SK-N-SH (cell line): ENCODE measurements around the gene DYRK2. TPM values are rescaled to one million over a fixed set of nuclear protein-coding genes. Genes with fewer than 3 reads are reported as not detected.

Source experiments
- CTCF ChIA-PET: fragments of 300-600, 350-600 bp; formaldehyde crosslinking; extraction: SDS; loops from one replicate; lab custom pipeline; 2021; lab: Yijun Ruan, JAX
- POLR2A ChIA-PET: fragments of 350-600 bp; sonication (Branson Sonifier 250); formaldehyde crosslinking; extraction: SDS; loops from one replicate; lab custom pipeline; 2020; ENCODE audit warnings: antibody characterized with exemption, inconsistent platforms; lab: Yijun Ruan, JAX
- DNase-seq: peaks from one replicate; pipeline ENCODE4 v3.0.0; 2012
- H2AFZ ChIP-seq: fragments of 200-600 bp; sonication (generic); 2 replicates; pipeline ENCODE4 v1.8.1; 2016; ENCODE audit warnings: antibody characterized with exemption, mild to moderate bottlenecking, low read depth
- H3F3A ChIP-seq: fragments of 200-600 bp; sonication (generic); replicated peaks from 2 replicates; pipeline ENCODE3; 2016; ENCODE audit warnings: antibody characterized with exemption, mild to moderate bottlenecking; ENCODE audit not compliant: insufficient read depth
- H3K27ac ChIP-seq, 2 experiments: fragments of 200-500 bp in 1 of 2; fragments of 200-600 bp in 1 of 2; sonication (Bioruptor generic) in 1 of 2; sonication (generic), shearing (Covaris generic) in 1 of 2; 2 replicates each; pipeline versions ENCODE4 v1.5.1 to v1.6.1; 2014 to 2016; ENCODE audit warnings: low read depth in 2 of 2, inconsistent platforms in 1 of 2, low read length in 1 of 2, mild to moderate bottlenecking in 1 of 2, mixed read lengths in 1 of 2
- H3K27me3 ChIP-seq: fragments of 200-600 bp; sonication (generic), shearing (Covaris generic); 2 replicates; pipeline ENCODE4 v1.6.1; 2016; ENCODE audit warnings: mixed run types; ENCODE audit not compliant: insufficient read depth
- H3K36me3 ChIP-seq, 2 experiments: fragments of 200-500 bp in 1 of 2; fragments of 200-600 bp in 1 of 2; sonication (Bioruptor generic) in 1 of 2; sonication (generic) in 1 of 2; replicated peaks in 1 of 2; 2 replicates each; pipeline versions ENCODE3 to v1.5.1; 2014 to 2016; ENCODE audit warnings: low read length in 1 of 2, mild to moderate bottlenecking in 1 of 2; ENCODE audit not compliant: insufficient read depth in 2 of 2, control insufficient read depth in 1 of 2
- H3K4me1 ChIP-seq, 2 experiments: fragments of 200-500 bp in 1 of 2; fragments of 200-600 bp in 1 of 2; sonication (Bioruptor generic) in 1 of 2; sonication (generic), shearing (Covaris generic) in 1 of 2; 2 replicates each; pipeline versions ENCODE4 v1.5.1 to v1.6.1; 2014 to 2016; ENCODE audit warnings: low read depth in 1 of 2, low read length in 1 of 2, mixed run types in 1 of 2; ENCODE audit not compliant: insufficient read depth in 2 of 2, control insufficient read depth in 1 of 2
- H3K4me2 ChIP-seq: fragments of 200-600 bp; sonication (generic), shearing (Covaris generic); 2 replicates; pipeline ENCODE4 v1.6.1; 2017; ENCODE audit warnings: mixed run types
- H3K4me3 ChIP-seq, 2 experiments: fragments of 200-500 bp in 1 of 2; fragments of 200-600 bp in 1 of 2; sonication (Bioruptor generic) in 1 of 2; sonication (generic), shearing (Covaris generic) in 1 of 2; 2 replicates each; pipeline versions ENCODE4 v1.5.1 to v1.8.1; 2014 to 2016; ENCODE audit warnings: low read depth in 2 of 2, inconsistent platforms in 1 of 2, low read length in 1 of 2, mild to moderate bottlenecking in 1 of 2, mixed read lengths in 1 of 2, moderate library complexity in 1 of 2
- H3K79me2 ChIP-seq: fragments of 200-600 bp; sonication (generic); 2 replicates; pipeline ENCODE4 v1.8.1; 2017; ENCODE audit warnings: mild to moderate bottlenecking; ENCODE audit not compliant: insufficient read depth
- H3K9ac ChIP-seq: fragments of 200-600 bp; sonication (generic); 2 replicates; pipeline ENCODE4 v1.6.1; 2017; ENCODE audit warnings: mixed run types
- H3K9me2 ChIP-seq: fragments of 200-600 bp; sonication (generic); 2 replicates; pipeline ENCODE4 v1.6.1; 2017; ENCODE audit warnings: mixed run types
- H3K9me3 ChIP-seq: fragments of 200-600 bp; sonication (generic); 2 replicates; pipeline ENCODE4 v1.6.1; 2017; ENCODE audit warnings: mixed run types, mild to moderate bottlenecking, moderate library complexity
- H4K20me1 ChIP-seq: fragments of 200-600 bp; sonication (generic); 2 replicates; pipeline ENCODE4 v1.6.1; 2017; ENCODE audit warnings: mild to moderate bottlenecking, mixed run types; ENCODE audit not compliant: insufficient read depth
- EP300 ChIP-seq, 2 experiments: IDR thresholded peaks; 2 replicates each; pipeline versions ENCODE4 v1.4.0 to v1.6.1; 2012; ENCODE audit warnings: borderline replicate concordance in 1 of 2, low read depth in 1 of 2, low read length in 1 of 2
- EZH2phosphoT487 ChIP-seq: fragments of 200-600 bp; sonication (generic); IDR thresholded peaks from 2 replicates; pipeline ENCODE4 v1.6.1; 2017; ENCODE audit warnings: low read depth, mixed run types, mild to moderate bottlenecking, antibody characterized with exemption, moderate library complexity, borderline replicate concordance
- FOXJ3 ChIP-seq: sonication (generic); formaldehyde crosslinking; IDR thresholded peaks from 2 replicates; pipeline ENCODE4 v1.5.1; 2020; ENCODE audit warnings: mild to moderate bottlenecking, missing genetic modification reagents
- GABPA ChIP-seq: IDR thresholded peaks from 2 replicates; pipeline ENCODE4 v1.4.0; 2012; ENCODE audit warnings: low read depth, mild to moderate bottlenecking
- MEF2A ChIP-seq: IDR thresholded peaks from 2 replicates; pipeline ENCODE4 v1.4.0; 2012; ENCODE audit warnings: low read depth, borderline replicate concordance
- NRF1 ChIP-seq: IDR thresholded peaks from 2 replicates; pipeline ENCODE4 v1.6.1; 2012; ENCODE audit warnings: low read depth, mild to moderate bottlenecking, low read length
- POLR2AphosphoS5 ChIP-seq: IDR thresholded peaks from 2 replicates; pipeline ENCODE4 v1.6.1; 2012; ENCODE audit warnings: low read depth, low read length
- RAD21 ChIP-seq: IDR thresholded peaks from 2 replicates; pipeline ENCODE4 v1.6.1; 2012; ENCODE audit warnings: mild to moderate bottlenecking, low read length
- RXRA ChIP-seq: IDR thresholded peaks from 2 replicates; pipeline ENCODE4 v1.4.0; 2012; ENCODE audit warnings: low read depth, mild to moderate bottlenecking, borderline replicate concordance
- SIN3A ChIP-seq: IDR thresholded peaks from 2 replicates; pipeline ENCODE4 v1.6.1; 2012; ENCODE audit warnings: low read depth, mild to moderate bottlenecking, low read length, moderate library complexity, borderline replicate concordance
- TAF1 ChIP-seq: IDR thresholded peaks from 2 replicates; pipeline ENCODE4 v1.6.1; 2012; ENCODE audit warnings: low read depth, mild to moderate bottlenecking, low read length, moderate library complexity, borderline replicate concordance
- TEAD4 ChIP-seq: IDR thresholded peaks from 2 replicates; pipeline ENCODE4 v1.4.0; 2012; ENCODE audit warnings: mild to moderate bottlenecking, borderline replicate concordance; ENCODE audit not compliant: insufficient read depth
- WGBS: methylation state at CpG from one replicate; pipeline ENCODE4 v1.1.6; 2017; ENCODE audit warnings: low lambda C conversion rate; 5-methylcytosine and 5-hydroxymethylcytosine counted together
- polyA plus RNA-seq, 3 experiments: library from polyadenylated mRNA; depleted of rRNA; stranded (reverse); fragments of >200 nt; gene quantifications; 2 replicates each; pipeline ENCODE4 v1.2.3, GENCODE V29; 2012
- TF ChIP-seq, protein P1 (sequence below): fragments of 150-350 bp; IDR thresholded peaks from 2 replicates; pipeline ENCODE4 v1.6.1; 2017; ENCODE audit warnings: antibody characterized with exemption, low read length, low read depth, borderline replicate concordance
- TF ChIP-seq, protein P2 (sequence below): fragments of 200-600 bp; sonication (generic); IDR thresholded peaks from 2 replicates; pipeline ENCODE4 v1.6.1; 2017; ENCODE audit warnings: antibody characterized with exemption, mild to moderate bottlenecking, moderate library complexity

Gene DYRK2
- polyA plus RNA-seq, 1 of the 3 experiments (the other 2 are of a cell fraction): 48.8 TPM

DNA sequence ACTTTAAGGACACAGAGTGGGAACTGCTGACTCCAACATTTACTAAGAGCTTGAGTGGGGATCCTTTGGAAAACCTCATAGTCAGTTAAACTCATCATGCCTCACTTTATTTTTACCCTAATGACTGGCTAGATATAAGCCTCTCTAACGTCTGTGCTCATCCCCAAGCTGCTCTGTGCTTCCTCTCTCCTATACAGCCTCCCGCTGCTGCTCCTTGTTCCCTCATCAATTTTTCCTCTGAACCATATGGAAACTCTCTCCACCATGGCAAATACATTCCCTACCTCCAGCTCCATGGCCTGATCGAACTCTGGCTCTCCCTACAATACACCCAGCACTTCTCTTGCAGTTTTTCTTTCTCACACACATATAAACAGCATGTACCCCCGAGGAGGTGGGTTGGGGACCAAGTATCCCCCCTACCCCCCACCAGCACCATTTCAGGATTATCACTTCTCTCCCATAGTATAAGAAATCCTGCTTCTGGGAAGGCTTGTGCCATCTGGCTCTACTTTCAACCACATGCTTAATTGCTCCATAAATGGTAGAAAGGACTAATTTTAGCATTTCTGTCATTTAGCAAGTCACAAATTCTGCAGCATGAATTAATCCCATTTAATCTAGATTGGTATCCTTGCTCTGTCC lies 39.2 kb upstream of the DYRK2 start:
- Histone ChIP-seq H3K9me3 (no peaks in the 10 kb centered on the region), H3K27ac (no peak overlapping the region), H3F3A (no peaks in the 10 kb centered on the region), H3K4me1 (no peaks in the 10 kb centered on the region), H3K9me2 (no peaks in the 10 kb centered on the region), H2AFZ (no peak overlapping the region), H4K20me1 (no peaks in the 10 kb centered on the region), H3K9ac (no peak overlapping the region), H3K79me2 (no peaks in the 10 kb centered on the region), H3K4me2 (no peak overlapping the region), H3K36me3 (no peaks in the 10 kb centered on the region), H3K27me3 (no peaks in the 10 kb centered on the region), H3K4me3 (no peak overlapping the region)
- DNase-seq: no peak
- 48% methylated on average over 4 of the region's 4 CpGs for WGBS
- ChIA-PET CTCF (no interaction called here), POLR2A (no interaction called here)
- TF ChIP-seq SIN3A: no peak
- no peak for TF ChIP-seq MEF2A
- no peak for TF ChIP-seq FOXJ3 (CRISPR knock-in tag)
- TF ChIP-seq EP300 (IDR thresholded peaks at IDR 0.05; ENCODE audit: borderline replicate concordance in 1 of 2, low read depth in 1 of 2, low read length in 1 of 2): no peak
- TF ChIP-seq EZH2phosphoT487: no peak
- no peak for TF ChIP-seq GABPA
- TF ChIP-seq POLR2AphosphoS5: no peak
- TF ChIP-seq RXRA: no peak

DNA sequence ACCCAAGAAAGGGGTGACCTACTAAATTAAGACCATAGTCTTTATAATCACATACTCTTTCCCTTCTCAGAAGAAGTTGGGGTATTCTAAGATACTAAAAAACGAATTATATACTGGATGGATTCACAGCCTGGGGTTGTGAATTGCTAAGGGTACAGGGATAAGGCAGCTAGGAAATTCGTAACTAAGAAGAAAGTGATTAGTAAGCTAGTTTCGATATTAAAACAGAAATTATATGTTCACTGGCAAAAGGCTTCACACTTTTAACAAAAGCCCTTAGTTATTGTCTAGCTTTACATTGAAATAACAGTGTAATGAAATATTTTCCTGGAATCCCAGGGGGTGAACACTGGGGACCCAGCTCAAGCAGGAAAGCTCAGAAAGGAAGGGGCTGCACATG lies 35.5 kb upstream of the DYRK2 start:
- no peaks in the 10 kb centered on the region for H3K79me2 ChIP-seq
- TF ChIP-seq, protein P1, sequence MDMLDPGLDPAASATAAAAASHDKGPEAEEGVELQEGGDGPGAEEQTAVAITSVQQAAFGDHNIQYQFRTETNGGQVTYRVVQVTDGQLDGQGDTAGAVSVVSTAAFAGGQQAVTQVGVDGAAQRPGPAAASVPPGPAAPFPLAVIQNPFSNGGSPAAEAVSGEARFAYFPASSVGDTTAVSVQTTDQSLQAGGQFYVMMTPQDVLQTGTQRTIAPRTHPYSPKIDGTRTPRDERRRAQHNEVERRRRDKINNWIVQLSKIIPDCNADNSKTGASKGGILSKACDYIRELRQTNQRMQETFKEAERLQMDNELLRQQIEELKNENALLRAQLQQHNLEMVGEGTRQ: no peak
- no peak for TF ChIP-seq POLR2AphosphoS5
- no peak for TF ChIP-seq RAD21
- TF ChIP-seq, all 33 proteins: peak for 0
- H3K36me3 ChIP-seq: no peaks in the 10 kb centered on the region
- no peak for DNase-seq
- no peaks in the 10 kb centered on the region for H3K27me3 ChIP-seq
- no peak overlapping the region for H3K4me2 ChIP-seq
- ChIA-PET CTCF (no interaction called here), POLR2A (no interaction called here)
- H3F3A ChIP-seq: no peaks in the 10 kb centered on the region
- H3K27ac ChIP-seq: no peak overlapping the region
- H4K20me1 ChIP-seq: no peaks in the 10 kb centered on the region
- WGBS: 41% methylated on average over 3 of the region's 3 CpGs
- no peak overlapping the region for H2AFZ ChIP-seq
- no peaks in the 10 kb centered on the region; a peak in 1 of 4 replicates for H3K4me1 ChIP-seq
- no peak overlapping the region for H3K9ac ChIP-seq
- H3K4me3 ChIP-seq: no peak overlapping the region
- H3K9me3 ChIP-seq: no peaks in the 10 kb centered on the region
- no peaks in the 10 kb centered on the region for H3K9me2 ChIP-seq

DNA sequence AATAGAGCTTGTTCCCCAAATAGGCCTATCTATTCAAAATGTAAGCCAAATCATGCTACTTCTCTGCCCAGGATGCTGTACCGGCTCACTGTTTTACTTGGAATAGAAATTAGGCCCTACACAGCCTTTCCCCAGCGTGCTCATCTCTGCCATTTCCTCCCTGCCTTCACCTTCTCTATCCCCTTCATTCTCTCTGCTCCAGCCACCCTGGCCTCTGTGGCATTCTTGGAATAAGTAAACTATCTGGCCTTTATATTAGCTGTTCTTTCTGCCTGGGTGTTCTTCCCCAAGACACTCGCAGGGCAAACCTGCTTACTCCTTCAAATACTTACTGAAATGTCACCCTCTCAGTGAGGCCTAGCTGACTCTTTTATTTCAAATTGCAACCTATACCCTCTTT lies 30.9 kb upstream of the DYRK2 start:
- DNase-seq: no peak
- H4K20me1 ChIP-seq: no peaks in the 10 kb centered on the region
- ChIA-PET POLR2A (no interaction called here), CTCF (interaction anchor here (1.1 kb wide), 2 partner anchors 12 to 15 kb away, joined by 3 read pairs; no protein-coding TSS in a partner anchor)
- H3F3A ChIP-seq: no peaks in the 10 kb centered on the region
- no peak overlapping the region for H3K4me2 ChIP-seq
- no peak overlapping the region for H3K4me3 ChIP-seq
- no peaks in the 10 kb centered on the region for H3K9me3 ChIP-seq
- H3K27ac ChIP-seq: no peak overlapping the region
- TF ChIP-seq, protein P2, sequence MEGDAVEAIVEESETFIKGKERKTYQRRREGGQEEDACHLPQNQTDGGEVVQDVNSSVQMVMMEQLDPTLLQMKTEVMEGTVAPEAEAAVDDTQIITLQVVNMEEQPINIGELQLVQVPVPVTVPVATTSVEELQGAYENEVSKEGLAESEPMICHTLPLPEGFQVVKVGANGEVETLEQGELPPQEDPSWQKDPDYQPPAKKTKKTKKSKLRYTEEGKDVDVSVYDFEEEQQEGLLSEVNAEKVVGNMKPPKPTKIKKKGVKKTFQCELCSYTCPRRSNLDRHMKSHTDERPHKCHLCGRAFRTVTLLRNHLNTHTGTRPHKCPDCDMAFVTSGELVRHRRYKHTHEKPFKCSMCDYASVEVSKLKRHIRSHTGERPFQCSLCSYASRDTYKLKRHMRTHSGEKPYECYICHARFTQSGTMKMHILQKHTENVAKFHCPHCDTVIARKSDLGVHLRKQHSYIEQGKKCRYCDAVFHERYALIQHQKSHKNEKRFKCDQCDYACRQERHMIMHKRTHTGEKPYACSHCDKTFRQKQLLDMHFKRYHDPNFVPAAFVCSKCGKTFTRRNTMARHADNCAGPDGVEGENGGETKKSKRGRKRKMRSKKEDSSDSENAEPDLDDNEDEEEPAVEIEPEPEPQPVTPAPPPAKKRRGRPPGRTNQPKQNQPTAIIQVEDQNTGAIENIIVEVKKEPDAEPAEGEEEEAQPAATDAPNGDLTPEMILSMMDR: no peak
- no peak for TF ChIP-seq TAF1
- TF ChIP-seq FOXJ3 (CRISPR knock-in tag): no peak
- no peak for TF ChIP-seq NRF1
- TF ChIP-seq TEAD4: no peak
- WGBS: 91% methylated on average over 3 of the region's 3 CpGs
- H3K4me1 ChIP-seq: no peaks in the 10 kb centered on the region; a peak in 1 of 4 replicates
- no peak overlapping the region; the same call in 1 of the 2 replicates for H2AFZ ChIP-seq
- no peak overlapping the region for H3K9ac ChIP-seq
- no peaks in the 10 kb centered on the region for H3K79me2 ChIP-seq
- H3K27me3 ChIP-seq: no peaks in the 10 kb centered on the region
- H3K36me3 ChIP-seq: no peaks in the 10 kb centered on the region
- no peaks in the 10 kb centered on the region for H3K9me2 ChIP-seq
